ENCODE data around the gene NTM. TPM values are rescaled to one million over a fixed set of nuclear protein-coding genes. Genes with fewer than 3 reads are reported as not detected.

Gene NTM
- total and polyA plus RNA-seq, 2 donors (not counting 1 experiment from before 2014, with no cell fraction given) = 12.3 to 28.6 TPM

GRCh38 chr11:132046288-132046865 is 676.0 kb downstream of the NTM start:
- TF ChIP-seq EZH2 (IDR thresholded peaks at IDR 0.05; ENCODE audit: low read length, missing control alignments) = no peak
- TF ChIP-seq CTCF (conservative IDR thresholded peaks at IDR 0.05 in 1 of 2, IDR thresholded peaks at IDR 0.05 in 1 of 2; ENCODE audit: low read depth in 1 of 2, low read length in 2 of 2) = no peak
- Histone ChIP-seq H3K4me3 (replicated peaks in 1 of 4; ENCODE audit: control extremely low read depth in 1 of 4, insufficient read depth in 1 of 4, low read depth in 3 of 4, low read length in 4 of 4) (no peak overlapping the region), H3K79me2 (ENCODE audit: control insufficient read depth, insufficient read depth, low read length) (no peaks in the 10 kb centered on the region), H2AFZ (ENCODE audit: low read length) (no peak overlapping the region), H3K27me3 (ENCODE audit: control insufficient read depth, insufficient read depth, low read length) (no peaks in the 10 kb centered on the region), H3K27ac (ENCODE audit: insufficient read depth, low read length) (no peak overlapping the region), H3K4me2 (ENCODE audit: extremely low read depth, insufficient read depth, low read length) (no peak overlapping the region), H3K36me3 (ENCODE audit: control insufficient read depth, insufficient read depth, low read length) (no peaks in the 10 kb centered on the region), H3K9me3 (ENCODE audit: control insufficient read depth, insufficient read depth, low read depth, low read length) (no peaks in the 10 kb centered on the region), H3K9ac (ENCODE audit: insufficient read depth, low read length) (no peak overlapping the region), H4K20me1 (ENCODE audit: control insufficient read depth, extremely low read depth, insufficient read depth, low read length) (no peaks in the 10 kb centered on the region), H3K4me1 (ENCODE audit: control insufficient read depth, extremely low read depth, insufficient read depth, low read length) (peaks cover 2% of the 10 kb centered on the region)
- DNase-seq (ENCODE audit: low read depth in 2 of 2) = no peak

DNA sequence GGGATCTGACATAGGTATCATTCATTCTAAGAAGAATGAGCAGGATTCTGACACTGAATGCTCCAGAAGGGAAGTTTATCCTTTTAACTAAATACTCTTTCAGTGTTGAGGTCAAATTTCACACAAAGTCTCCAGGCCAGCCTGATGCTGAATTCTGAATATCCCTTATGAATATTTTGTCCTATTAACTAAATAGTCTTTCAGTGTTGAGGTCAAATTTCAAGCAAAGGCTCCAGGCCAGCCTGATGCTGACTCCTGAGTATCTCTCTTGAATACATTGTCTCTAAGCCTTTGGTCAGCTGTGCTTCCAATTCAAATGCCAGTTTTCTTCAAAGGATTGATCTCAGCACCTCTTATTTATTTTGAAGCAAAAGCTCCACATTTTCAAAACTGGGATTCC is 676.8 kb downstream of the NTM start:
- Histone ChIP-seq H3K4me3 (replicated peaks in 1 of 4; ENCODE audit: control extremely low read depth in 1 of 4, insufficient read depth in 1 of 4, low read depth in 3 of 4, low read length in 4 of 4) (no peak overlapping the region), H3K36me3 (ENCODE audit: control insufficient read depth, insufficient read depth, low read length) (no peaks in the 10 kb centered on the region), H3K4me1 (ENCODE audit: control insufficient read depth, extremely low read depth, insufficient read depth, low read length) (peaks cover 2% of the 10 kb centered on the region), H3K4me2 (ENCODE audit: extremely low read depth, insufficient read depth, low read length) (no peak overlapping the region), H2AFZ (ENCODE audit: low read length) (no peak overlapping the region), H3K9ac (ENCODE audit: insufficient read depth, low read length) (no peak overlapping the region), H3K9me3 (ENCODE audit: control insufficient read depth, insufficient read depth, low read depth, low read length) (no peaks in the 10 kb centered on the region), H3K27me3 (ENCODE audit: control insufficient read depth, insufficient read depth, low read length) (no peaks in the 10 kb centered on the region), H4K20me1 (ENCODE audit: control insufficient read depth, extremely low read depth, insufficient read depth, low read length) (no peaks in the 10 kb centered on the region), H3K27ac (ENCODE audit: insufficient read depth, low read length) (no peak overlapping the region), H3K79me2 (ENCODE audit: control insufficient read depth, insufficient read depth, low read length) (no peaks in the 10 kb centered on the region)
- peak in 1 of 2 donors; percentile 37 for DNase-seq (ENCODE audit: low read depth in 2 of 2)
- TF ChIP-seq EZH2 (IDR thresholded peaks at IDR 0.05; ENCODE audit: low read length, missing control alignments) (no peak), CTCF (conservative IDR thresholded peaks at IDR 0.05 in 1 of 2, IDR thresholded peaks at IDR 0.05 in 1 of 2; ENCODE audit: low read depth in 1 of 2, low read length in 2 of 2) (no peak)

DNA sequence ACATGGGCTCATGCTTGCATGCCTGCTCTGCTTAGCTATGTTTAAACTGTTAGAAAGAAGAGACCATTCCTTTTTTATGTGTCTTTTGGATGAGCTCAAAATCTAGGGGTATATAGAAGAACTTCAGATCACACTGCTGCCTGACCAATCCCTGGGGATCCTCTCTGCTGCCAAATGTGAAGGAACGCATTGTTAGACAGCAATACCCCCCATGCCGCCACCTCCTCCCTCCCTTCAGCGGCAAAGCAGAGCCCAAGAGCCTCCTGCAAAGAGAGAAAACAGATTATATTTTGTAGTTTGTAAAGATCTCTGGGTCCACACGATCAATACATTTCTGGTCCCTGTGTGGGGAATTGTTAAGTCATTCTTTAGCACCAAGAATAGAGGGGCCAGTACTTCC is 677.6 kb downstream of the NTM start:
- Histone ChIP-seq H3K4me1 (ENCODE audit: control insufficient read depth, extremely low read depth, insufficient read depth, low read length) (peaks cover 2% of the 10 kb centered on the region), H3K9me3 (ENCODE audit: control insufficient read depth, insufficient read depth, low read depth, low read length) (no peaks in the 10 kb centered on the region), H3K27ac (ENCODE audit: insufficient read depth, low read length) (no peak overlapping the region), H3K79me2 (ENCODE audit: control insufficient read depth, insufficient read depth, low read length) (no peaks in the 10 kb centered on the region), H3K36me3 (ENCODE audit: control insufficient read depth, insufficient read depth, low read length) (no peaks in the 10 kb centered on the region), H3K9ac (ENCODE audit: insufficient read depth, low read length) (no peak overlapping the region), H3K27me3 (ENCODE audit: control insufficient read depth, insufficient read depth, low read length) (no peaks in the 10 kb centered on the region), H3K4me2 (ENCODE audit: extremely low read depth, insufficient read depth, low read length) (no peak overlapping the region), H4K20me1 (ENCODE audit: control insufficient read depth, extremely low read depth, insufficient read depth, low read length) (no peaks in the 10 kb centered on the region), H2AFZ (ENCODE audit: low read length) (no peak overlapping the region), H3K4me3 (replicated peaks in 1 of 4; ENCODE audit: control extremely low read depth in 1 of 4, insufficient read depth in 1 of 4, low read depth in 3 of 4, low read length in 4 of 4) (no peak overlapping the region)
- no peak for TF ChIP-seq CTCF (conservative IDR thresholded peaks at IDR 0.05 in 1 of 2, IDR thresholded peaks at IDR 0.05 in 1 of 2; ENCODE audit: low read depth in 1 of 2, low read length in 2 of 2)
- no peak for TF ChIP-seq EZH2 (IDR thresholded peaks at IDR 0.05; ENCODE audit: low read length, missing control alignments)
- no peak for DNase-seq (ENCODE audit: low read depth in 2 of 2)
